Thyroid gland (tissue), 4 donors: Measurements from ENCODE around the gene CD96.
A peak's percentile ranks its signal among the peaks of the same experiment; 100 is the strongest.

Source experiments
- POLR2A ChIP-seq, 2 donors: fragments of 450-650 bp; IDR thresholded peaks; one replicate each; pipeline ENCODE4 v1.6.1; 2017; ENCODE audit warnings: antibody characterized with exemption in 2 of 2, mild to moderate bottlenecking in 2 of 2, moderate library complexity in 1 of 2
- TF ChIP-seq, protein P1 (sequence below), 6 experiments: fragments of 200-600 bp in 3 of 6; fragments of 450-650 bp in 3 of 6; sonication (generic) in 3 of 6; IDR thresholded peaks; one replicate each; pipeline ENCODE4 v1.5.1; 2016 to 2019; ENCODE audit warnings: antibody characterized with exemption in 6 of 6, mild to moderate bottlenecking in 2 of 6, inconsistent platforms in 1 of 6, moderate library complexity in 1 of 6

DNA sequence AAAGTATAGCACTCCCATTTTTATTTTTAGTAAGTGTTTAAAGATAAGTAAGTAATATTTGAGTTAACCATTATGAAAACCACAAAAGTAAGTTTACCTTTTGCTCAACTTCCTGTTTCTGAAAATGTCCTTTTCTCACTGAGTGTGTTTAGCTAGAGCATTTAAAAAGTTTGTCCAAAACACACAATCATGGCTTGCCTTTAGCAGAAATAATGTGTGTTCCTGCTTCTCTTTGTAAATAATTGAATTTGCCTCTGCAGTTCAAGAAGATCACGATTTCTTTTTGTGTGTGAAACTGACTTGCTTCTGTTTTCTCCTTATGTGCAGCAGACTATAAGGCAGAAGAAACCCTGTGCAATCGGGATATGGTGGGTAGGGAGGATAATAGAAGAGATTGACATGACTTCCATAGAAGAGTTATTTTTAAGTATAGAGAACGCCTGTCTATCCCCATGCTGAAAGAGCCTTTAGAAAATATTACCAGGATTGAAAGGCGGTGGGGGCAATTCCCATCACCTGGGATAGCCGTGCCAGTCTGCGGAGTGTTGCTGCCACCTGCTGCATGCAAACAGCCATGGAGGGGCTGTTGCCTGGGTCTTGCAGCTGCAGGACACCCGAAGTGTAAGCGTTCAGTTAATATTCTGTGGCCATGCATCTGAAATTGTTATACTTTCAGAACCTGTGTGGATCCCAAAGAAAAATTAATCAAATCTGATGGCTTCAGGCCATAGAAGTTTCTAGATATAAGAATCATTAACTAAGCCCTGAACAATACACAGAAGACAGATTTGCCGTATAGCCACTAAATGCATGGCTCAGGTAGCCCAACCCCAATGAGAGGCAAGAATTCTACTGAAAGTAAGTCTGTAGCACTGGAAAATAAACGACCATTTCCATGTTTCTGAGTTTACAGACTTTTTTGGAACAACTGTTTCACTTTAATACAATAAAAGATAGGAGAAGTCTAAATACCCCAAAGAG, 2.4 kb upstream of the CD96 start:
- TF ChIP-seq, protein P1, sequence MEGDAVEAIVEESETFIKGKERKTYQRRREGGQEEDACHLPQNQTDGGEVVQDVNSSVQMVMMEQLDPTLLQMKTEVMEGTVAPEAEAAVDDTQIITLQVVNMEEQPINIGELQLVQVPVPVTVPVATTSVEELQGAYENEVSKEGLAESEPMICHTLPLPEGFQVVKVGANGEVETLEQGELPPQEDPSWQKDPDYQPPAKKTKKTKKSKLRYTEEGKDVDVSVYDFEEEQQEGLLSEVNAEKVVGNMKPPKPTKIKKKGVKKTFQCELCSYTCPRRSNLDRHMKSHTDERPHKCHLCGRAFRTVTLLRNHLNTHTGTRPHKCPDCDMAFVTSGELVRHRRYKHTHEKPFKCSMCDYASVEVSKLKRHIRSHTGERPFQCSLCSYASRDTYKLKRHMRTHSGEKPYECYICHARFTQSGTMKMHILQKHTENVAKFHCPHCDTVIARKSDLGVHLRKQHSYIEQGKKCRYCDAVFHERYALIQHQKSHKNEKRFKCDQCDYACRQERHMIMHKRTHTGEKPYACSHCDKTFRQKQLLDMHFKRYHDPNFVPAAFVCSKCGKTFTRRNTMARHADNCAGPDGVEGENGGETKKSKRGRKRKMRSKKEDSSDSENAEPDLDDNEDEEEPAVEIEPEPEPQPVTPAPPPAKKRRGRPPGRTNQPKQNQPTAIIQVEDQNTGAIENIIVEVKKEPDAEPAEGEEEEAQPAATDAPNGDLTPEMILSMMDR (IDR thresholded peaks at IDR 0.05): peak; percentile 42 to 88 (median 76)
- no peak for TF ChIP-seq POLR2A (IDR thresholded peaks at IDR 0.05)
